DND-41 (cell line): ENCODE data around the gene PSPC1.

Experiments
- ATAC-seq: fragments of 200-7000 bp; cut with Tn5 transposase; 3 replicates; pipeline ENCODE4 v1.9.1; 2021; ENCODE audit warnings: low read depth; ENCODE audit not compliant: insufficient read depth
- DNase-seq: peaks from one replicate; pipeline ENCODE4 v3.0.0-alpha.2; 2020
- H2AFZ ChIP-seq: 2 replicates; pipeline ENCODE4 v1.6.0; 2012; ENCODE audit warnings: low read depth, low read length
- H3K27ac ChIP-seq: 2 replicates; pipeline ENCODE4 v1.5.1; 2012; ENCODE audit warnings: low read length, inconsistent platforms
- H3K27me3 ChIP-seq: fragments of 200-600 bp; sonication (generic); 2 replicates; pipeline ENCODE4 v1.6.0; 2012; ENCODE audit warnings: low read length, mild to moderate bottlenecking, inconsistent platforms; ENCODE audit not compliant: insufficient read depth, poor library complexity
- H3K36me3 ChIP-seq: 2 replicates; pipeline ENCODE4 v1.5.1; 2012; ENCODE audit warnings: low read length, inconsistent platforms; ENCODE audit not compliant: insufficient read depth
- H3K4me1 ChIP-seq: 2 replicates; pipeline ENCODE4 v1.5.1; 2012; ENCODE audit warnings: mild to moderate bottlenecking, low read length; ENCODE audit not compliant: insufficient read depth
- H3K4me2 ChIP-seq: 2 replicates; pipeline ENCODE4 v1.6.0; 2012; ENCODE audit warnings: mild to moderate bottlenecking, moderate library complexity, low read length, inconsistent platforms; ENCODE audit not compliant: insufficient read depth
- H3K4me3 ChIP-seq, 2 experiments: fragments of 200-600 bp in 1 of 2; shearing (Covaris generic) in 1 of 2; 2 replicates each; pipeline ENCODE4 v1.5.1; 2012 to 2016; ENCODE audit warnings: inconsistent platforms in 2 of 2, low read length in 2 of 2, mild to moderate bottlenecking in 2 of 2, low read depth in 1 of 2, moderate library complexity in 1 of 2
- H3K79me2 ChIP-seq: 2 replicates; pipeline ENCODE4 v1.6.0; 2012; ENCODE audit warnings: low read length, inconsistent platforms; ENCODE audit not compliant: insufficient read depth
- H3K9ac ChIP-seq: 2 replicates; pipeline ENCODE4 v1.6.0; 2012; ENCODE audit warnings: low read depth, mild to moderate bottlenecking, inconsistent platforms, low read length, moderate library complexity
- H3K9me3 ChIP-seq: 2 replicates; pipeline ENCODE4 v1.5.1; 2012; ENCODE audit warnings: low read length, moderate library complexity, mild to moderate bottlenecking, inconsistent platforms; ENCODE audit not compliant: insufficient read depth, severe bottlenecking
- H4K20me1 ChIP-seq: 2 replicates; pipeline ENCODE4 v1.6.0; 2012; ENCODE audit warnings: low read length; ENCODE audit not compliant: insufficient read depth
- CTCF ChIP-seq: IDR thresholded peaks from 2 replicates; pipeline ENCODE4 v1.5.1; 2012; ENCODE audit warnings: borderline replicate concordance, low read length, moderate library complexity, mild to moderate bottlenecking; ENCODE audit not compliant: poor library complexity, severe bottlenecking; ENCODE audit errors: extremely low read depth
- EZH2 ChIP-seq: IDR thresholded peaks from 3 replicates; pipeline ENCODE4 v1.6.1; 2012; ENCODE audit warnings: borderline replicate concordance, low read depth, mild to moderate bottlenecking, moderate library complexity, low read length, inconsistent platforms; ENCODE audit not compliant: severe bottlenecking

Gene PSPC1

GRCh38 chr13:19685034-19685433 is 97.7 kb downstream of the PSPC1 start:
- H3K4me3 ChIP-seq: no peak overlapping the region
- H3K9me3 ChIP-seq: no peaks in the 10 kb centered on the region
- no peaks in the 10 kb centered on the region for H3K27me3 ChIP-seq
- H3K36me3 ChIP-seq: peaks cover 27% of the 10 kb centered on the region
- DNase-seq: no peak
- no peak for ATAC-seq
- H4K20me1 ChIP-seq: 0 out of 2 replicates have a peak, but pooled peaks cover 3% of the 10 kb centered on the region
- peaks cover 18% of the 10 kb centered on the region for H3K79me2 ChIP-seq
- H2AFZ ChIP-seq: no peak overlapping the region
- no peak overlapping the region for H3K9ac ChIP-seq
- H3K4me2 ChIP-seq: no peak overlapping the region
- H3K27ac ChIP-seq: no peak overlapping the region
- H3K4me1 ChIP-seq: no peaks in the 10 kb centered on the region
- TF ChIP-seq EZH2 (no peak), CTCF (no peak)

GRCh38 chr13:19681517-19681916 is 101.2 kb downstream of the PSPC1 start:
- peaks cover 43% of the 10 kb centered on the region for H3K36me3 ChIP-seq
- no peak overlapping the region for H3K4me2 ChIP-seq
- no peak overlapping the region for H3K27ac ChIP-seq
- peaks cover 15% of the 10 kb centered on the region for H3K79me2 ChIP-seq
- no peak for TF ChIP-seq CTCF
- no peak for TF ChIP-seq EZH2
- H3K9ac ChIP-seq: no peak overlapping the region
- no peak overlapping the region for H2AFZ ChIP-seq
- ATAC-seq (peak; percentile 56; the same call in 1 of the 3 replicates), DNase-seq (no peak)
- H3K27me3 ChIP-seq: no peaks in the 10 kb centered on the region
- H4K20me1 ChIP-seq: peaks cover 3% of the 10 kb centered on the region; the same call in 1 of the 2 replicates
- no peaks in the 10 kb centered on the region for H3K9me3 ChIP-seq
- H3K4me3 ChIP-seq: no peak overlapping the region
- H3K4me1 ChIP-seq: no peaks in the 10 kb centered on the region

- no peak for TF ChIP-seq EZH2
- TF ChIP-seq CTCF: no peak
- no peaks in the 10 kb centered on the region for H3K9me3 ChIP-seq
- no peak for DNase-seq
- no peak overlapping the region for H3K4me3 ChIP-seq
- no peak overlapping the region for H2AFZ ChIP-seq
- H4K20me1 ChIP-seq: no peaks in the 10 kb centered on the region; the same call in 1 of the 2 replicates
- no peak overlapping the region for H3K9ac ChIP-seq
- no peak overlapping the region for H3K27ac ChIP-seq
- H3K27me3 ChIP-seq: no peaks in the 10 kb centered on the region
- H3K4me2 ChIP-seq: no peak overlapping the region
- H3K79me2 ChIP-seq: peaks cover 15% of the 10 kb centered on the region
- no peaks in the 10 kb centered on the region for H3K4me1 ChIP-seq
- H3K36me3 ChIP-seq: peaks cover 50% of the 10 kb centered on the region
- no peak for ATAC-seq
Observed at GRCh38 chr13:19680751-19681150, 102.0 kb downstream of the PSPC1 start.

GRCh38 chr13:19676168-19676567 is 106.6 kb downstream of the PSPC1 start:
- no peak overlapping the region for H2AFZ ChIP-seq
- H3K36me3 ChIP-seq: peaks cover 79% of the 10 kb centered on the region
- no peaks in the 10 kb centered on the region for H3K9me3 ChIP-seq
- TF ChIP-seq EZH2: no peak
- TF ChIP-seq CTCF: no peak
- no peak overlapping the region for H3K27ac ChIP-seq
- no peaks in the 10 kb centered on the region; the same call in 1 of the 2 replicates for H4K20me1 ChIP-seq
- H3K79me2 ChIP-seq: peaks cover 5% of the 10 kb centered on the region; the same call in 1 of the 2 replicates
- H3K9ac ChIP-seq: no peak overlapping the region
- no peaks in the 10 kb centered on the region for H3K4me1 ChIP-seq
- H3K4me2 ChIP-seq: no peak overlapping the region
- DNase-seq: no peak
- no peak overlapping the region for H3K4me3 ChIP-seq
- no peak for ATAC-seq
- no peaks in the 10 kb centered on the region for H3K27me3 ChIP-seq
